IgD-negative memory B cell (primary cell): ENCODE measurements around the gene JUND. TPM values are rescaled to one million over a fixed set of nuclear protein-coding genes. Genes with fewer than 3 reads are reported as not detected.

Experiments
- H3K27ac Mint-ChIP-seq, 3 donors: one replicate each; pipeline ENCODE4 v1.8.0; 2020 to 2022; ENCODE audit warnings: mild to moderate bottlenecking in 3 of 3, mixed read lengths in 3 of 3, moderate library complexity in 1 of 3
- H3K27me3 Mint-ChIP-seq: one replicate; pipeline ENCODE4 v1.8.0; 2021; ENCODE audit warnings: mixed read lengths
- H3K36me3 Mint-ChIP-seq: one replicate; pipeline ENCODE4 v1.8.0; 2020; ENCODE audit warnings: mild to moderate bottlenecking, mixed read lengths
- H3K4me1 Mint-ChIP-seq, 3 donors: one replicate each; pipeline ENCODE4 v1.8.0; 2020 to 2022; ENCODE audit warnings: mixed read lengths in 3 of 3, mild to moderate bottlenecking in 1 of 3
- H3K4me3 Mint-ChIP-seq, 4 donors: one replicate each; pipeline ENCODE4 v1.8.0; 2020 to 2022; ENCODE audit warnings: mild to moderate bottlenecking in 4 of 4, mixed read lengths in 4 of 4, moderate library complexity in 3 of 4
- H3K9me3 Mint-ChIP-seq, 3 donors: one replicate each; pipeline ENCODE4 v1.8.0; 2020 to 2021; ENCODE audit warnings: mixed read lengths in 3 of 3, mild to moderate bottlenecking in 1 of 3
- polyA plus RNA-seq: library from polyadenylated mRNA; unstranded; fragments of 300-500 nt; fragmentation: Illumina TruSeq; gene quantifications from one replicate; pipeline ENCODE4 v1.2.3, GENCODE V29; 2021

JUND gene
- polyA plus RNA-seq, 1 donor from 2014 or later: 164 TPM

- Mint-ChIP-seq H3K36me3 (no peaks in the 10 kb centered on the region), H3K27me3 (no peaks in the 10 kb centered on the region), H3K9me3 (no peaks in the 10 kb centered on the region), H3K4me3 (peak overlapping the region in 2 of 4 donors; percentile 37 to 73), H3K27ac (peak overlapping the region in 1 of 3 donors; percentile 53), H3K4me1 (peaks cover 14 to 25% (median 15%) of the 10 kb centered on the region in 3 donors)
Observed at GRCh38 chr19:18300930-18301717, 19.7 kb upstream of the JUND start.

GRCh38 chr19:18299654-18300053, 18.2 kb upstream of the JUND start:
- no peak overlapping the region for H3K4me3 Mint-ChIP-seq
- H3K4me1 Mint-ChIP-seq: peaks cover 8 to 10% (median 9%) of the 10 kb centered on the region in 3 donors
- H3K9me3 Mint-ChIP-seq: no peaks in the 10 kb centered on the region
- H3K27ac Mint-ChIP-seq: peak overlapping the region in 1 of 3 donors; percentile 93
- no peaks in the 10 kb centered on the region for H3K36me3 Mint-ChIP-seq
- H3K27me3 Mint-ChIP-seq: no peaks in the 10 kb centered on the region

GRCh38 chr19:18298601-18299000, 17.2 kb upstream of the JUND start:
- Mint-ChIP-seq H3K27ac (peak overlapping the region in 1 of 3 donors; percentile 93), H3K27me3 (no peaks in the 10 kb centered on the region), H3K9me3 (no peaks in the 10 kb centered on the region), H3K4me1 (peaks cover 3 to 10% (median 9%) of the 10 kb centered on the region in 3 donors), H3K36me3 (no peaks in the 10 kb centered on the region), H3K4me3 (peak overlapping the region in 1 of 4 donors; percentile 20)

GRCh38 chr19:18297308-18297707, 15.9 kb upstream of the JUND start:
- Mint-ChIP-seq H3K27me3 (no peaks in the 10 kb centered on the region), H3K27ac (peak overlapping the region in 2 of 3 donors; percentile 65 to 78), H3K9me3 (no peaks in the 10 kb centered on the region), H3K36me3 (no peaks in the 10 kb centered on the region), H3K4me3 (peak overlapping the region in 1 of 4 donors; percentile 31), H3K4me1 (peaks cover 5 to 11% (median 11%) of the 10 kb centered on the region in 3 donors)

GRCh38 chr19:18295034-18295451, 13.6 kb upstream of the JUND start:
- Mint-ChIP-seq H3K27me3 (no peaks in the 10 kb centered on the region), H3K9me3 (peaks cover 0 to 2% (median 2%) of the 10 kb centered on the region in 3 donors), H3K36me3 (no peaks in the 10 kb centered on the region), H3K4me1 (peaks cover 10 to 19% (median 19%) of the 10 kb centered on the region in 3 donors), H3K27ac (peak overlapping the region in 2 of 3 donors; percentile 81 to 92), H3K4me3 (no peak overlapping the region)

DNA sequence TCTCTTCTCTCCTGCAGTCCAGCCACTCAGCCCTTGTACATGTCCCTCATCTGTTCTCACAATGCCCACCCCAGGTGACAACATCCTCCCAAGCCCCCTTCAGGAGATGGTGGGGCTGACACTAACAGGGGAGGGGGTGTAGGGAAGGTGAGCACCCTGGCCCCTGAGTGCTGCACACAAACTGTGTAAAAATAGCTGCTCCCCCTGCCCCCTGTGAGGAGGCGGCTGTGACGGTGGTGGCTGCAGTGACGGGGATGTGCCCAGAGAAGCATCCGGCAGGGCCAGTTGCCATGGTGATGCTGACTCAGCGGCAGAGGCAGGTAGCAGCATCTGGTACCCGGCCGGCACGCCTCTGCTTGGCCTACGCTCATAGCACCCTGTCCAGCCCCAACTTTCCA, 13.0 kb upstream of the JUND start:
- Mint-ChIP-seq H3K36me3 (no peaks in the 10 kb centered on the region), H3K4me1 (peaks cover 15 to 23% (median 23%) of the 10 kb centered on the region in 3 donors), H3K27me3 (no peaks in the 10 kb centered on the region), H3K9me3 (peaks cover 0 to 2% (median 2%) of the 10 kb centered on the region in 3 donors), H3K27ac (peak overlapping the region; percentile 81 to 92 (median 86)), H3K4me3 (peak overlapping the region; percentile 10 to 81 (median 64))

- H3K9me3 Mint-ChIP-seq: peaks cover 0 to 2% (median 2%) of the 10 kb centered on the region in 3 donors
- H3K4me3 Mint-ChIP-seq: peak overlapping the region; percentile 77 to 95 (median 82)
- no peaks in the 10 kb centered on the region for H3K27me3 Mint-ChIP-seq
- H3K36me3 Mint-ChIP-seq: no peaks in the 10 kb centered on the region
- H3K4me1 Mint-ChIP-seq: peaks cover 15 to 25% (median 24%) of the 10 kb centered on the region in 3 donors
- H3K27ac Mint-ChIP-seq: peak overlapping the region; percentile 92 to 94 (median 93)
Observed at GRCh38 chr19:18293642-18294466, 12.4 kb upstream of the JUND start.

GRCh38 chr19:18292810-18293641, 11.6 kb upstream of the JUND start:
- H3K27me3 Mint-ChIP-seq: no peaks in the 10 kb centered on the region

DNA sequence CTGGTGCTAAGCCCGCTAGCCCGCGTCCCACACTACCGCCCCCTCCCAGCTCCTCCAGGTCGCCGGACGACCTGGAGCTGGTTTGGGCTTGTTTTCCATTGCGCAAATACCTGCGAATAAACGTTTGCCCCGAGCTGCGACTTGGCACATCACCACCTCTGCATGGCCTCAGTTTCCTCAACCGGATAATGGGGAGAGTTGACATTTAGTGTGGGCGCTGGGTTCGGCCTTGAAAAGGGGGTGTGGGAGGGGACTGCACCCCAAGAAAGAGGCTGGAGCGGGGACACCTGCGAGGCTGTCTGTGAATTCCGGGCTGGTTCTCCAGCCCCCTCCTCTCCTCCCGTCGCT, 11.0 kb upstream of the JUND start:
- Mint-ChIP-seq H3K27me3 (no peaks in the 10 kb centered on the region), H3K9me3 (peaks cover 0 to 2% (median 2%) of the 10 kb centered on the region in 3 donors), H3K4me3 (peak overlapping the region; percentile 81 to 99 (median 94)), H3K4me1 (peaks cover 15 to 25% (median 24%) of the 10 kb centered on the region in 3 donors), H3K27ac (peak overlapping the region; percentile 92 to 99 (median 94)), H3K36me3 (no peaks in the 10 kb centered on the region)

More at GRCh38 chr19:18292810-18293641, 11.6 kb upstream of the JUND start:
- Mint-ChIP-seq H3K4me1 (peaks cover 15 to 25% (median 24%) of the 10 kb centered on the region in 3 donors), H3K9me3 (peaks cover 0 to 2% (median 2%) of the 10 kb centered on the region in 3 donors), H3K36me3 (no peaks in the 10 kb centered on the region), H3K27ac (peak overlapping the region; percentile 92 to 99 (median 94)), H3K4me3 (peak overlapping the region; percentile 81 to 99 (median 94))

DNA sequence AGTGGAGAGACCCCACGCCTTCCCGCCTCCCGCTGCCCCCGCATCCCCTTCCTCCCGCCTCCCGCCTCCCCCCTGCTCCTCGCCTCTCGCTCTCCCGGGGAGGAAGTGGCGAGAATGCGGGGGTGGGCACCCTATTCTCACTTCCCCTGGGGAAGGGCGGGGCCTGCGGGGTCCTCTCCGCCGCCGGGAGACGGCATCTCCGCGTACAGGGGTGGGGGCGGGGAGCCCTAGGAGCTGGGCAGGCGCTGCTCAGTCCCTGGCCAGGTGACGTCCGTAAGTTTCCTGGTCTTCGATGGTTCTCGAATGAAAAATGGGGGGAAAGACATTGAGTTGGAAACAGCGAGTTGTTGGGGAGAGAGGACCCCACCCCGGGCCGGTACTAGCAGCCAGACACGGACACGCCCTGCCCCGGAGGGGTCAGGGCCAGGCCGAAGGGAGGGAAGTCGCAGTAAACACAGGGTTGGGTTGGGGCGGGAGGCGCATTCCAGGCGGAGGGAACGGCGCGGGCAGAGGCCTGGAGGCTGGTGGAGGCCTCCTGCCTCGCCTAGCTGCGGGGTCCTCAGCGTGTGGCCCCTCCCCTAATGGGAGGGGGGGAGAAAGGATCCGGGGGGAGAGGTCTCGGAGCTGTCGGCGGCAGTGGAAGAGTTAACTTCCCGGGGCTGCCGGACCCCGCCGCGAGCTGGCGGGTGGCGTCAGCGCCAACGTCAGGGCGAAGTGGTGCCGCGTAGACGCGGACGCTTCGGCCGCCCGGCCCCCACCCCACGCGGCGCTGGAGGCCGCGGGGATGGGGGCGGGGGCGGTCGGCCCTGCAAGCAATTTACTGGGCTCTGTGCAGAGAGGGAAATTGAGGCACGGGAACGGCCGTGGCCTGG, 10.4 kb upstream of the JUND start:
- peak overlapping the region; percentile 92 to 99 (median 94) for H3K27ac Mint-ChIP-seq
- H3K4me1 Mint-ChIP-seq: peaks cover 15 to 25% (median 24%) of the 10 kb centered on the region in 3 donors
- H3K4me3 Mint-ChIP-seq: peak overlapping the region; percentile 81 to 99 (median 94)
- H3K27me3 Mint-ChIP-seq: no peaks in the 10 kb centered on the region
- peaks cover 0 to 2% (median 2%) of the 10 kb centered on the region in 3 donors for H3K9me3 Mint-ChIP-seq
- H3K36me3 Mint-ChIP-seq: no peaks in the 10 kb centered on the region

DNA sequence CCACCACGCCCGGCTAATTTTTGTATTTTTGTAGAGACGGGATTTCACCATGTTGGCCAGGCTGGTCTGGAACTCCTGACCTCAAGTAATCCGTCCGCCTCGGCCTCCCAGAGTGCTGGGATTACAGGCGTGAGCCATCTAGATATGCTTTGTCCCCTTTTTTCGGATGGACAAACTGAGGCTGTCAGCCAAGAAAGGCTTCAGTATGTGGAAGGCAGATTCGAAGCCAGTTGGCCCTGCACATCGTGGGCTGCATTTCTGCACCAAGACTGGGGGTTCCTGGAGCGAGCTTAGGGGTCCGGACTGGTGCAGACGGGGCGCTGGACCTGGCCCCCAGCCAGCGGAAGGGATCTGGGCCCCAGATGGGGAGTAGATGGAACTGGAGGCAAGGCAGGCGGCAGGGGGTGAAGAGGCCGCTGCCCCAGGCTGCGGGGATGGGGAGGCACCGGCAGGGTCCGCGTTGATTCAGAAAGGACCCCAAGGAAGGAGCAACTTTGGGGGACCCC, 9.7 kb upstream of the JUND start:
- H3K9me3 Mint-ChIP-seq: peaks cover 0 to 2% (median 2%) of the 10 kb centered on the region in 3 donors
- no peaks in the 10 kb centered on the region for H3K27me3 Mint-ChIP-seq
- H3K4me1 Mint-ChIP-seq: peaks cover 18 to 29% (median 24%) of the 10 kb centered on the region in 3 donors

DNA sequence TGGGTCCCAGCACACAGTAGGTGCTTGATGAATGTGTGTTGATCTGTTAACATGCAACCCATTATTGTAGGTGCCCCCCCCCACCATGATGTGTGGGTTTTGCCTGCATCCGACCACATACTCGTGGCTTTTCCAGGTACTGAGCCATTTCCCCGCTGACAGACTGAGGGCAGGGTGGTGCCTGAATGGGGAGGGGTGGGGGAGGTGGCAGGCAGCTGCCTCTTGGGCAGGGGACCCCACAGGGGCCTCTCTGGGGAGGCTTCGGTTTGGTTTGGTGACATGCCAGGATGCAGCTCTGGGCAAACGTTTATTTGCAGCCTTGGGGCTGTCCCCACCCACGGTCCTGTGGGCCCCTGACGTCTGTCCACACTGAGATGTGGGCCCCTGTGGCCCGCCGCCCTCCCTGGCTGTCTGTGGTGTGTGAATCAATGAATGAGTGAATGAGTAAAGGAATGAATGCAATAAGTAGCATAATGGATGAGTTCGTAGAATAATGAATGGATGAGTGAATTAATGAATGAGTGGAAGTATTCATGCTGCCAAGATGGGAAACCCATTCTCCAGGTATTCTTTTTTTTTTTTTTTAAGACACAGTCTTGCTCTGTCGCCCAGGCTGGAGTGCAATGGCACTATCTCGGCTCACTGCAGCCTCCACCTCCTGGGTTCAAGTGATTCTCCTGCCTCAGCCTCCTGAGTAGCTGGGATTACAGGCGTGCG, 9.0 kb upstream of the JUND start:
- Mint-ChIP-seq H3K4me3 (peak overlapping the region; percentile 81 to 99 (median 94)), H3K27me3 (no peaks in the 10 kb centered on the region), H3K27ac (peak overlapping the region; percentile 92 to 96 (median 94)), H3K4me1 (peaks cover 18 to 30% (median 27%) of the 10 kb centered on the region in 3 donors), H3K36me3 (peaks cover 1% of the 10 kb centered on the region), H3K9me3 (peaks cover 0 to 2% (median 2%) of the 10 kb centered on the region in 3 donors)

More for the DNA sequence above, 9.7 kb upstream of the JUND start:
- Mint-ChIP-seq H3K36me3 (no peaks in the 10 kb centered on the region), H3K27ac (peak overlapping the region; percentile 92 to 96 (median 94)), H3K4me3 (peak overlapping the region; percentile 81 to 99 (median 94))
